GM13977 (cell line): ENCODE measurements around the gene AP1G2.

ENCODE experiments used
- DNase-seq: peaks from one replicate; pipeline ENCODE4 v3.0.0; 2012; ENCODE audit warnings: low spot score
- CTCF ChIP-seq: IDR thresholded peaks from 2 replicates; pipeline ENCODE4 v1.5.1; 2012; ENCODE audit warnings: mild to moderate bottlenecking, control low read depth; ENCODE audit not compliant: insufficient read depth; ENCODE audit errors: extremely low read depth, missing control alignments
- in situ Hi-C: fragments of 300-500 bp; cut with MboI; formaldehyde crosslinking; loops from one replicate; pipeline ENCODE4 v1.12.0; 2022; ENCODE audit warnings: low sequenced_read_pairs, low pct_unique_long_range_greater_than_20kb, mixed read lengths, inconsistent platforms; ENCODE audit not compliant: unreplicated experiment

AP1G2 gene, protein sequence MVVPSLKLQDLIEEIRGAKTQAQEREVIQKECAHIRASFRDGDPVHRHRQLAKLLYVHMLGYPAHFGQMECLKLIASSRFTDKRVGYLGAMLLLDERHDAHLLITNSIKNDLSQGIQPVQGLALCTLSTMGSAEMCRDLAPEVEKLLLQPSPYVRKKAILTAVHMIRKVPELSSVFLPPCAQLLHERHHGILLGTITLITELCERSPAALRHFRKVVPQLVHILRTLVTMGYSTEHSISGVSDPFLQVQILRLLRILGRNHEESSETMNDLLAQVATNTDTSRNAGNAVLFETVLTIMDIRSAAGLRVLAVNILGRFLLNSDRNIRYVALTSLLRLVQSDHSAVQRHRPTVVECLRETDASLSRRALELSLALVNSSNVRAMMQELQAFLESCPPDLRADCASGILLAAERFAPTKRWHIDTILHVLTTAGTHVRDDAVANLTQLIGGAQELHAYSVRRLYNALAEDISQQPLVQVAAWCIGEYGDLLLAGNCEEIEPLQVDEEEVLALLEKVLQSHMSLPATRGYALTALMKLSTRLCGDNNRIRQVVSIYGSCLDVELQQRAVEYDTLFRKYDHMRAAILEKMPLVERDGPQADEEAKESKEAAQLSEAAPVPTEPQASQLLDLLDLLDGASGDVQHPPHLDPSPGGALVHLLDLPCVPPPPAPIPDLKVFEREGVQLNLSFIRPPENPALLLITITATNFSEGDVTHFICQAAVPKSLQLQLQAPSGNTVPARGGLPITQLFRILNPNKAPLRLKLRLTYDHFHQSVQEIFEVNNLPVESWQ

GRCh38 chr14:23567186-23568020, at the start of gene AP1G2:
Gene AP1G2, minus strand, starts transcription at chr14:23567791. Its CDS starts 477 bp downstream, at chr14:23567314.
- TF ChIP-seq CTCF, result no peak
- in situ Hi-C loops, result loop anchor here (5.0 kb wide), 1 partner anchor 90 kb away; no protein-coding TSS in a partner anchor
- DNase-seq, result peak; percentile 90

- no peak for TF ChIP-seq CTCF
- in situ Hi-C loops, result no loop called here
- no peak for DNase-seq
Measured at GRCh38 chr14:23615856-23616255, 48.3 kb upstream of the AP1G2 start.

- DNase-seq, result no peak
- in situ Hi-C loops, result no loop called here
- no peak for TF ChIP-seq CTCF
Measured at GRCh38 chr14:23614395-23614828, 46.8 kb upstream of the AP1G2 start.

DNA sequence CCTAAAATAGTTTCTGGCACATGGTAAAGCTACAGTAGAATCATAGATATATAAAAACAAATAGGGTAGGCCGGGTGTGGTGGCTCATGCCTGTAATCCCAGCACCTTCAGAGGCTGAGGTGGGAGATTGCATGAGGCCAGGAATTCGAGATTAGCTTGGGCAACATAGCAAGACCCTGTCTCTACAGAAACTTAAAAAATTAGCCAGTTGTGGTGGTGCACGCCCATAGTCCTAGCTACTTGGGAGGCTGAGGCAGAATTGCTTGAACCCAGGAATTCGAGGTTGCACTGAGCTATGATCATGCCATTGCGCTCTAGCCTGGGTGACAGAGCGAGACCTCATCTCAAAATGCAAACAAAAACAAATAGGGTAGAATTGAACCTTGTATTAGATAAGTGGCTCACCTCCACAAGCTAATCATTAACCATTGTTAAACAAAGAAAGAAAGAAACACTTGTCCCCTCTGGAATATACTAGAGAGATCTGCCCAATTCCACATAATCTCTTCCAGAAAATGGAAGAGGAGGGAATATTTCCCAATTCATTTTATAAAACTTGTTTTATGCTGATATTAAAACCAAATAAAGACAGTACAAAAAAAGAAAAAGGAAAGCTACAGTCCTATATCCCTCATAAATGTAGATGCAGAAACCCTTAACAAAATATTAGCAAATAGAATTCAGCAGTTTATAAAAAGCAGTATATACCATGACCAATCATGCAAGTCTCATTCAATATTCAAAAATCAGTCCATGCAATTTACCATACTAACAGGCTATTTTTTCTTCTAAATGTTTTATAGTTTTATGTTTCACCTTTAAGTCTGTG, 45.9 kb upstream of the AP1G2 start:
- no peak for TF ChIP-seq CTCF
- in situ Hi-C loops, result no loop called here

DNA sequence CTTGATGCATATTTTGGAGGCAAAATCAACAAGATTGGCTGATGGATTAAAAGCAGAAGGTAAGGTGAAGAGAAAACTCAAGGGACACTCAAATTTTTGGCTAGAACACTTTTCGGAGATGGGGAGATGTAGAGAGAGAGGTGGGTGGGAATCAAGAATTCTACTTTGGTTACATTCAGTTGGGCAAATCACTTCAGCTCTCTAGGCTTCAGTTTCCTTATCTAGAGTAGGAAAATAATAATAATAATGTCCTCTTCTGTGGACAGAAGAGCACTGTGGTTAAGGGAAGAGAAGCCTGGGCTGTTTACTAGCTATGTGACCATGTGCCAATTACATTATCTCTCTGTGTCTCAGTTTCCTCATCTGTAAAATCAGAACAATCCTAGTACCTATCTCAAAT, 45.2 kb upstream of the AP1G2 start:
- in situ Hi-C loops, result no loop called here
- no peak for TF ChIP-seq CTCF

More for the DNA sequence above, 45.9 kb upstream of the AP1G2 start:
- no peak for DNase-seq

More for the DNA sequence above, 45.2 kb upstream of the AP1G2 start:
- no peak for DNase-seq
